ENCODE measurements around the gene GRK6. TPM values are rescaled to one million over a fixed set of nuclear protein-coding genes. Genes with fewer than 3 reads are reported as not detected.
A peak's percentile ranks its signal among the peaks of the same experiment; 100 is the strongest.

The GRK6 gene
- polyA plus RNA-seq, 1 donor from 2014 or later = 22.6 TPM

DNA sequence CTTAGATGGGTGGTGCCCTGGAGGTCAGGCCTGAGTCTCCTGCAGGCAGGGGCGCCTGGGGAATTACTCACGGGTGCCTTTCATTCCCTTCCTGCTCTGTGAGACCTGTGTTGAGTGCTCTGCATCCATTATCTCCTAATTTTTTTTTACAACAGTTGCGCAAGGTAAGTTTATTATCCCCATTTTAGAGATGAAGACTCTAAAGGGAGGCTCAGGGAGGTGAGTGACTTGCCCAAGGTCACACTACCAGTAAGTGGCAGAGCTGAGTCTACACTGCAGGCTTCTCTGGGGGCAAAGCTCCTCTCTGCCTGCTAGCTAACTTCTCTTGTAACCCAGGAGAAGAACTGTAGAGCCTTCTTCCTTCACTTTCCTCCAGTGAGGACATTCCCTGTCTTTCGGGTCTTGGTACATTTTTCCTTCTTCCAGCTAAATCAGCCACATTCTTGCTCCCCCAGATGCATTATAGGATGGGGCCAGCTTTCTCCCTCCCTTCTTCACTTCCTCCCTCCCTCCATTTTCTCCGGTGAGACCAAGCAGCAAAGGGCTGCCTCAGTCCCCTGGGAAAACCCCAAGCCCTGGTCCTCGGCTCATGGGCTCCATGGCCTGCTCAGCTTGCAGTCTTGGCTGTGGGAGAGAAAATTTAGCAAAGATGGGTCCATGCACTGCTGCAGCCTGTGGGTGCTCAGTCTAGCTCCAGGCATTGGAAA is 21.9 kb downstream of the GRK6 start:
- Histone ChIP-seq H3K9ac (ENCODE audit: low read length) (peak overlapping the region; percentile 91), H3F3A (ENCODE audit: insufficient read depth, low read length, poor library complexity, severe bottlenecking) (no peaks in the 10 kb centered on the region), H3K27me3 (ENCODE audit: insufficient read depth, low read depth, low read length) (no peaks in the 10 kb centered on the region), H3K27ac (ENCODE audit: low read length) (peak overlapping the region; percentile 70), H3K9me3 (ENCODE audit: low read length) (no peaks in the 10 kb centered on the region), H4K20me1 (ENCODE audit: insufficient read depth) (no peaks in the 10 kb centered on the region), H3K4me2 (ENCODE audit: low read length) (peak overlapping the region; percentile 92), H3K36me3 (ENCODE audit: insufficient read depth, low read length) (no peaks in the 10 kb centered on the region), H3K9me2 (ENCODE audit: insufficient read depth, low read length) (no peaks in the 10 kb centered on the region), H3K79me2 (replicated peaks; ENCODE audit: insufficient read depth, low read length) (peaks cover 36% of the 10 kb centered on the region), H2AFZ (ENCODE audit: low read depth, low read length) (no peak overlapping the region), H3K4me3 (ENCODE audit: low read length) (peak overlapping the region; percentile 97)
- TF ChIP-seq EZH2 (IDR thresholded peaks at IDR 0.05; ENCODE audit: borderline replicate concordance, insufficient read depth, low read length, poor library complexity, severe bottlenecking) (no peak), EP300 (conservative IDR thresholded peaks at IDR 0.05; ENCODE audit: poor library complexity, severe bottlenecking) (no peak), POLR2AphosphoS5 (IDR thresholded peaks at IDR 0.05) (no peak), TAF1 (IDR thresholded peaks at IDR 0.05; ENCODE audit: low read depth) (no peak), SMC3 (conservative IDR thresholded peaks at IDR 0.05; ENCODE audit: poor library complexity) (no peak), CTCF (IDR thresholded peaks at IDR 0.05; ENCODE audit: poor library complexity, severe bottlenecking) (no peak), RAD21 (conservative IDR thresholded peaks at IDR 0.05) (no peak), MXI1 (conservative IDR thresholded peaks at IDR 0.05; ENCODE audit: poor library complexity, severe bottlenecking) (no peak)
- TF ChIP-seq, protein P1, sequence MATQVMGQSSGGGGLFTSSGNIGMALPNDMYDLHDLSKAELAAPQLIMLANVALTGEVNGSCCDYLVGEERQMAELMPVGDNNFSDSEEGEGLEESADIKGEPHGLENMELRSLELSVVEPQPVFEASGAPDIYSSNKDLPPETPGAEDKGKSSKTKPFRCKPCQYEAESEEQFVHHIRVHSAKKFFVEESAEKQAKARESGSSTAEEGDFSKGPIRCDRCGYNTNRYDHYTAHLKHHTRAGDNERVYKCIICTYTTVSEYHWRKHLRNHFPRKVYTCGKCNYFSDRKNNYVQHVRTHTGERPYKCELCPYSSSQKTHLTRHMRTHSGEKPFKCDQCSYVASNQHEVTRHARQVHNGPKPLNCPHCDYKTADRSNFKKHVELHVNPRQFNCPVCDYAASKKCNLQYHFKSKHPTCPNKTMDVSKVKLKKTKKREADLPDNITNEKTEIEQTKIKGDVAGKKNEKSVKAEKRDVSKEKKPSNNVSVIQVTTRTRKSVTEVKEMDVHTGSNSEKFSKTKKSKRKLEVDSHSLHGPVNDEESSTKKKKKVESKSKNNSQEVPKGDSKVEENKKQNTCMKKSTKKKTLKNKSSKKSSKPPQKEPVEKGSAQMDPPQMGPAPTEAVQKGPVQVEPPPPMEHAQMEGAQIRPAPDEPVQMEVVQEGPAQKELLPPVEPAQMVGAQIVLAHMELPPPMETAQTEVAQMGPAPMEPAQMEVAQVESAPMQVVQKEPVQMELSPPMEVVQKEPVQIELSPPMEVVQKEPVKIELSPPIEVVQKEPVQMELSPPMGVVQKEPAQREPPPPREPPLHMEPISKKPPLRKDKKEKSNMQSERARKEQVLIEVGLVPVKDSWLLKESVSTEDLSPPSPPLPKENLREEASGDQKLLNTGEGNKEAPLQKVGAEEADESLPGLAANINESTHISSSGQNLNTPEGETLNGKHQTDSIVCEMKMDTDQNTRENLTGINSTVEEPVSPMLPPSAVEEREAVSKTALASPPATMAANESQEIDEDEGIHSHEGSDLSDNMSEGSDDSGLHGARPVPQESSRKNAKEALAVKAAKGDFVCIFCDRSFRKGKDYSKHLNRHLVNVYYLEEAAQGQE (IDR thresholded peaks at IDR 0.05; ENCODE audit: borderline replicate concordance) = no peak

DNA sequence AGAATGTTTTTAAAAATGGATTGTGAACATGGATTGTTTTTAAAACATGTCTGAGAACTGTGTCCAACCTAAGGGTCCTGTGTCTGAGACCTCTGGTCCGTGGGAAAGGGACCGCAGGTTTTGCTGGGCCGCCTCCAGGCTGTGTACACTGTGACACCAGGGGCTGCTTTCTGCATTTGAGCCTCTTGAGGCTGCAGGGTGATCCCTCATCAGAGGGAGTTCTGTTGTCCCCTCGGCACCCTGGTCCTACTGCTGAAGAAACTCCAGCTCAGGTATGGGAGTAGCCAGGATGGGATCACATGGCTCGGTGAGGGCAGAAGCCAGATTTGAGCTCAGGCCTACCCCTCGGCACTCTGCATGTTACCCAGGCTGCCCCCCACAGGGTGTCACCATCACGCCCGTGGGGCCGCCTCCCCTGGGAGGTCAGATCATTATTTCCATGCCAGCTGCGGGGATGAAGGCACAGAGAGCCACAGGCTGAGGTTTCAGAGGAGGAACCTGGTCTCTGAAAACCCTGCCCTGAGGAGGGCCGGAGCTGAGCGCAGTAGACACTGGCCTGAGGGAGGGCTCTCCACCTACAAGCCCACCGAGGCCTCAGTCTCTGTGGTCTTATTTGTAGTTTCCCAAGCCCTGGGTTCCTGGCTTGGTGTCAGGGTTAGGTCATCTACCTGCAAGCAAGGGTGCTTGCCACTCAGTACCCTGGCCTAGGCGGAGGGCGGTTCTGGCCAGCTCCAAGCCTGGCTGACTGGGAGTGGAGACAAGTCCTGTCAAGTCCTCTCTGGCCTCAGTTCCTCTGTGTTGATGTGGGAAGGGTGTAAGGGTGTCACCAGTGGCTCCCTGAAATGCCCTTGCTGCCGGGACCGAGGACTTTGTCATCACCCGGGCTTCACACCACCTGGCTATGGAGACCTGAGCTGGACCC is 22.9 kb downstream of the GRK6 start:
- TF ChIP-seq RAD21 (conservative IDR thresholded peaks at IDR 0.05) = no peak
- no peak for TF ChIP-seq MXI1 (conservative IDR thresholded peaks at IDR 0.05; ENCODE audit: poor library complexity, severe bottlenecking)
- TF ChIP-seq, protein P1 (IDR thresholded peaks at IDR 0.05; ENCODE audit: borderline replicate concordance) = no peak
- no peak for TF ChIP-seq CTCF (IDR thresholded peaks at IDR 0.05; ENCODE audit: poor library complexity, severe bottlenecking)
- TF ChIP-seq POLR2AphosphoS5 (IDR thresholded peaks at IDR 0.05) = peak; percentile 7
- Histone ChIP-seq H3K27me3 (ENCODE audit: insufficient read depth, low read depth, low read length) (no peaks in the 10 kb centered on the region), H3F3A (ENCODE audit: insufficient read depth, low read length, poor library complexity, severe bottlenecking) (no peaks in the 10 kb centered on the region), H3K4me2 (ENCODE audit: low read length) (peak overlapping the region; percentile 92), H3K9me3 (ENCODE audit: low read length) (no peaks in the 10 kb centered on the region), H4K20me1 (ENCODE audit: insufficient read depth) (no peaks in the 10 kb centered on the region), H2AFZ (ENCODE audit: low read depth, low read length) (no peak overlapping the region), H3K79me2 (replicated peaks; ENCODE audit: insufficient read depth, low read length) (peaks cover 36% of the 10 kb centered on the region), H3K9ac (ENCODE audit: low read length) (peak overlapping the region; percentile 91), H3K9me2 (ENCODE audit: insufficient read depth, low read length) (no peaks in the 10 kb centered on the region), H3K36me3 (ENCODE audit: insufficient read depth, low read length) (no peaks in the 10 kb centered on the region), H3K27ac (ENCODE audit: low read length) (no peak overlapping the region), H3K4me3 (ENCODE audit: low read length) (peak overlapping the region; percentile 97)

Data from neural cell (in vitro differentiated cells).